HUES6 (cell line): Measurements from ENCODE around the gene NPFFR1.

Experiments used
- H3K27ac ChIP-seq: 2 replicates; pipeline ENCODE4 v1.7.0; 2013; ENCODE audit warnings: low read depth, mild to moderate bottlenecking, low read length, inconsistent platforms
- H3K27me3 ChIP-seq: 2 replicates; pipeline ENCODE4 v1.6.1; 2013; ENCODE audit warnings: low read length; ENCODE audit not compliant: control insufficient read depth, insufficient read depth
- H3K36me3 ChIP-seq: 2 replicates; pipeline ENCODE4 v1.6.1; 2013; ENCODE audit warnings: low read length; ENCODE audit not compliant: control insufficient read depth, insufficient read depth
- H3K4me1 ChIP-seq: 2 replicates; pipeline ENCODE4 v1.6.1; 2013; ENCODE audit warnings: low read length; ENCODE audit not compliant: control insufficient read depth, insufficient read depth
- H3K4me3 ChIP-seq: 2 replicates; pipeline ENCODE4 v1.5.1; 2013; ENCODE audit warnings: low read depth, low read length
- H3K9ac ChIP-seq: one replicate; pipeline ENCODE4 v1.6.1; 2013; ENCODE audit warnings: mild to moderate bottlenecking, low read length
- H3K9me3 ChIP-seq: 2 replicates; pipeline ENCODE4 v1.6.1; 2013; ENCODE audit warnings: low read depth, low read length; ENCODE audit not compliant: control insufficient read depth, insufficient read depth

NPFFR1 gene

DNA sequence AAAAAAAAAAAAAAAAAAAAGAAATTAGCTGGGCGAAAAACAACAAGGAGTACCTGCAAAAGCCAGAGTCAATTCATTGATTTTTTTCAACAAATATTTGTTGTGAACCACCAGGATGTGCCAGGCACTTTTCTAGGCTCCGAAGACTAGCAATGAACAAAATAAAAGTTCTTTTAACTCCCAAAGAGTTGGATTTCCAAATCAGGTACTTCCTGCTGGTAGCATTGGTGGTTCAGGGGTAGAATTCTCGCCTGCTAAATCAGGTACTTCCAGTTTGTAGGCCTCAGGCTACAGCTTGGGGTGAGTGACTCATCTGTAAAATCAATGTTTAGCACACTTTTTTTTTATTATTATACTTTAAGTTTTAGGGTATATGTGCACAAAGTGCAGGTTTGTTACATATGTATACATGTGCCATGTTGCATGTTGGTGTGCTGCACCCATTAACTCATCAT, 61.4 kb downstream of the NPFFR1 start:
- Histone ChIP-seq H3K4me3 (no peak overlapping the region), H3K9ac (no peak overlapping the region), H3K9me3 (no peaks in the 10 kb centered on the region), H3K4me1 (no peaks in the 10 kb centered on the region; the same call in 1 of the 2 replicates), H3K27me3 (no peaks in the 10 kb centered on the region), H3K36me3 (peaks cover 22% of the 10 kb centered on the region), H3K27ac (no peak overlapping the region; the same call in 1 of the 2 replicates)

DNA sequence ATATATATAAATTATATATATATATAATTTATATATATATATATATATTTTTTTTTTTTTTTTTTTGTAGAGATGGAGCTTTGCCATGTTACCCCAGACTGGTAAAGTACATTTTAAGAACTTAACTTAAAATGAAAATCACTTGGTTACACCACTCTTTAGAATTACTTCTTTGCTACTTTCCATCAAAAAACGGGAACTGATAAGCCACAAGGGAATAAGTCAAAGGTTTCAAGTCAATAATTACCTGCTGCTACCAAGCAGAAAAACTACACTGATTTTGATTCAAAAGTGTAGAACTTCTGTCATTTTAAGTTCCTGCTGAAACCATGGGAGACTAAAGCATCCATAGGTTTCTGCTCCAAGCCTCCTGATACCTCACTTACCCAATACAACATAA, 62.8 kb downstream of the NPFFR1 start:
- Histone ChIP-seq H3K9ac (no peak overlapping the region), H3K4me3 (no peak overlapping the region), H3K27ac (no peak overlapping the region), H3K27me3 (no peaks in the 10 kb centered on the region), H3K4me1 (no peaks in the 10 kb centered on the region; the same call in 1 of the 2 replicates), H3K36me3 (peaks cover 31% of the 10 kb centered on the region), H3K9me3 (no peaks in the 10 kb centered on the region)

DNA sequence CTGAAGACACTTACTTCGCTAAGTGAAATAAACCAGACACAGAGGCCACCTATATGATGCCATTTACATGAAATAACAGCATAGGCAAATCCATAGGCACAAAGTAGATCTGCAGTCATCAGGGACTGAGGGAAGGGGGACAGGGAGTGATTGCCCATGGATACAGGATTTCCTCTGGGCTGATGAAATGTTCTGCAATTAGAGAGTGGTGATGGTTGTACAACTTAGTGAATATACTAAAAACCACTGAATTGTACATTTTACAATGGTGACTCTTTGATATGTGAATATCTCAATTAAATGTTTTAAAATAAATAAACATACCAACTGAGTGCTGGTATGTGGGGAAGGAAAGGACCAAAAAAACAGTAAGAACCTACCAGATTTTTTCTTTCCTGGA, 70.9 kb downstream of the NPFFR1 start:
- Histone ChIP-seq H3K9me3 (no peaks in the 10 kb centered on the region), H3K27ac (no peak overlapping the region), H3K4me1 (no peaks in the 10 kb centered on the region), H3K27me3 (no peaks in the 10 kb centered on the region), H3K4me3 (no peak overlapping the region), H3K9ac (no peak overlapping the region), H3K36me3 (peaks cover 88% of the 10 kb centered on the region)

DNA sequence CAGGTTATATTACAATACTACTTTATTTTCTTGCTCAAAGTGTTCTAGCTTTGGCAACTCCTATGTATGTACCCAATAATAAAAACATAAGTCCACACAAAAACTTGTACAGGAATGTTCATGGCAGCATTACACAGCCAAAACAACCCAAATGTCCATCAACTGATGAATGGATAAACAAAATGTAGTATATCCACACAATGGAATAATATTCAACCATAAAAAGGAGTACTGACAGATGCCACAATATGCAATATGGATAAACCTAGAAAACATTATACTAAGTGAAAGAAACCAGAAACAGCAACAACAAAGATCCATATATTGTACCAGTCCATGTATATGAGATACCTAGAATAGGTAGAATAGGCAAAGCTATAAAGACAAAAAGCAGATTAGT, 71.5 kb downstream of the NPFFR1 start:
- Histone ChIP-seq H3K4me1 (no peaks in the 10 kb centered on the region), H3K36me3 (peaks cover 88% of the 10 kb centered on the region)

DNA sequence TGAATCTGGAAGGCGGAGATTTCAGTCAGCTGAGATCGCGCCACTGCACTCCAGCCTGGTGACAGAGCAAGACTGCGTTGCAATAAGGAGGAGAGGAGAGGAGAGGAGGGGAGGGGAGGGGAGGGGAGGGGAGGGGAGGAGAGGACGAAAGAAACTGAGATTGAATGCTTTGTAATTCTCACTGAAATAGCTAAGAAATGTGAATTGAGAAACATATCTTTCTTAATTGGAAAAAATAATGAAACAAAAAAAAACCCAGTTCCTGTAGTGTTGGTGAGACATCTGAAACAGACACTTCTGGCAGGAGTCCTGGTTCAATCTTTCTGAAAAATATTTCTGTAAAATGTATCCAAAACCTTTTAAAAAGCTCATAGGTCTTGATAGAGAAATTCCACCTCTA, 77.0 kb downstream of the NPFFR1 start:
- Histone ChIP-seq H3K4me3 (no peak overlapping the region), H3K27me3 (no peaks in the 10 kb centered on the region), H3K9me3 (no peaks in the 10 kb centered on the region), H3K27ac (no peak overlapping the region), H3K9ac (no peak overlapping the region), H3K36me3 (peaks cover 84% of the 10 kb centered on the region), H3K4me1 (no peaks in the 10 kb centered on the region)

More for the DNA sequence above, 71.5 kb downstream of the NPFFR1 start:
- no peak overlapping the region for H3K4me3 ChIP-seq
- H3K9me3 ChIP-seq: no peaks in the 10 kb centered on the region
- H3K27ac ChIP-seq: no peak overlapping the region
- no peaks in the 10 kb centered on the region for H3K27me3 ChIP-seq
- no peak overlapping the region for H3K9ac ChIP-seq

- no peaks in the 10 kb centered on the region for H3K9me3 ChIP-seq
- H3K4me3 ChIP-seq: no peak overlapping the region
- no peaks in the 10 kb centered on the region for H3K4me1 ChIP-seq
- no peak overlapping the region for H3K9ac ChIP-seq
- no peak overlapping the region for H3K27ac ChIP-seq
- H3K36me3 ChIP-seq: peaks cover 75% of the 10 kb centered on the region
- H3K27me3 ChIP-seq: no peaks in the 10 kb centered on the region
Observed at GRCh38 chr10:70201105-70201504, 82.7 kb downstream of the NPFFR1 start.

DNA sequence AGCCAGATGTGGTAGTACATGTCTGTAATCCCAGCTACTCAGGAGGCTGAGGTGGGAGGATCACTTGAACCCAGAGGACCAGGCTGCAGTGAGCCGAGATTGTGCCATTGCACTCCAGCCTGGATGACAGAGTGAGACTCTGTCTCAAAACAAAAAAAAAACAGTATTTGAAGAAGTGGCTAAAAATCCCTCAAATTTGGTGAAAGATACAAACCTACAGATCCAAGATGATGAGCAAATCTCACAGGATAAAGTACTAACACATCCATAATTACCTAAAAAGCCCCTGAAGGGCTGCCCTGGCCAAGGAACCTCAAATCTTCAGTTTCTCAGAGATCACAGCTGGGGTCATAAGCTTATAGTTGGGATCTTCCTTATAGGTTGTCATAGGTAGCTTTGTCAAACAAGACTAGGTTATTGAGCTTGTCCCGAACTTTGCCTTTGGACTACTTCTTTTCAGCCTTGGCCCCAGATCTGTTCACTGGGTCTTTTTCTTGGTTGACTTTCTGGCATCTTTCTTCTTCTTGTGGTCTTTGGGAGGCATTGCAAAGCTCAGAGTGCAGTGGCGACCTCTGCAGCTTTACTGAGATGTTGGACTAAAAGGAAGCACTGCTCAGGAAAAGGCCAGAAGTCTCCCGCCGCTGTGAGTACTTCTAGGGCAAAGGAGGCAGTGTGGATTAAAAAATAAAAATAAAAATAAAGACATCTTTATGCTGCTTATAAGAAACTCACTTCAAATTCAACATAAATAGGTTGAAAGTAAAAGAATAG, 84.9 kb downstream of the NPFFR1 start:
- Histone ChIP-seq H3K9ac (no peak overlapping the region), H3K9me3 (no peaks in the 10 kb centered on the region), H3K27me3 (no peaks in the 10 kb centered on the region), H3K27ac (no peak overlapping the region), H3K4me3 (no peak overlapping the region), H3K36me3 (peaks cover 59% of the 10 kb centered on the region), H3K4me1 (no peaks in the 10 kb centered on the region)
